ENCODE data around the gene AREL1.

AREL1 gene

GRCh38 chr14:74703043-74703442 is 9.8 kb downstream of the AREL1 start:
- TF ChIP-seq POU2F2 (IDR thresholded peaks at IDR 0.05; ENCODE audit: low read depth, low read length), result no peak
- FAIRE-seq (no peak), DNase-seq (ENCODE audit: insufficient read length, low spot score) (no peak)

- FAIRE-seq (no peak), DNase-seq (ENCODE audit: insufficient read length, low spot score) (no peak)
- no peak for TF ChIP-seq POLR2A (IDR thresholded peaks at IDR 0.05; ENCODE audit: low read depth, low read length)
Observed at GRCh38 chr14:74702293-74702692, 10.6 kb downstream of the AREL1 start.

DNA sequence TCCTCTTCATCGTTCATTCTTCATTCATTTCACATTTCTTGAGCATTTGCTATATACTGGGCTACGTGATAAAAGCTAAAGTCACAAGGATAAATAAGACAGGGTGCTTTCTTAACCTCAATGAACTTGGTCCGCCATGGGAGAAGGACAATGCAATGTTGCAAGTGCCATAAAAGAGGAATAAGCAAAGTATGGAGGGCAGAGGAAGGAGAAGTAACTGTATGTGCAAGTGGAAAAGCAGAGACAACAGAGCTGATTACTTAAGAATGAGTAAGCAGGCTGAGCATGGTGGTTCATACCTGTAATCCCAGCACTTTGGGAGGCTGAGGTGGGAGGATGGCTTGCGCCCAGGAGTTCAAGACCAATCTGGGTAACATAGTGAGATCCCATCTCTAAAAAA is 14.4 kb downstream of the AREL1 start:
- no peak for DNase-seq (ENCODE audit: insufficient read length, low spot score)
- FAIRE-seq, result no peak
- TF ChIP-seq SPI1 (IDR thresholded peaks at IDR 0.05; ENCODE audit: low read depth, low read length), result no peak
- TF ChIP-seq POLR2AphosphoS5 (IDR thresholded peaks at IDR 0.05; ENCODE audit: low read depth, low read length), result no peak
- TF ChIP-seq PAX5 (IDR thresholded peaks at IDR 0.05; ENCODE audit: insufficient read depth, low read length, severe bottlenecking), result no peak
- no peak for TF ChIP-seq POU2F2 (IDR thresholded peaks at IDR 0.05; ENCODE audit: low read depth, low read length)

GRCh38 chr14:74697976-74698375 is 14.9 kb downstream of the AREL1 start:
- no peak for DNase-seq (ENCODE audit: insufficient read length, low spot score)
- FAIRE-seq, result no peak
- no peak for TF ChIP-seq POU2F2 (IDR thresholded peaks at IDR 0.05; ENCODE audit: low read depth, low read length)
- no peak for TF ChIP-seq POLR2A (IDR thresholded peaks at IDR 0.05; ENCODE audit: low read depth, low read length)
- no peak for TF ChIP-seq PAX5 (IDR thresholded peaks at IDR 0.05; ENCODE audit: insufficient read depth, low read length, severe bottlenecking)
- no peak for TF ChIP-seq POLR2AphosphoS5 (IDR thresholded peaks at IDR 0.05; ENCODE audit: low read depth, low read length)
- TF ChIP-seq SPI1 (IDR thresholded peaks at IDR 0.05; ENCODE audit: low read depth, low read length), result no peak
- TF ChIP-seq TAF1 (IDR thresholded peaks at IDR 0.05; ENCODE audit: low read depth, low read length), result no peak

- DNase-seq (ENCODE audit: insufficient read length, low spot score) (no peak), FAIRE-seq (no peak)
- TF ChIP-seq POLR2AphosphoS5 (IDR thresholded peaks at IDR 0.05; ENCODE audit: low read depth, low read length) (no peak), PAX5 (IDR thresholded peaks at IDR 0.05; ENCODE audit: insufficient read depth, low read length, severe bottlenecking) (no peak), POLR2A (IDR thresholded peaks at IDR 0.05; ENCODE audit: low read depth, low read length) (no peak), TAF1 (IDR thresholded peaks at IDR 0.05; ENCODE audit: low read depth, low read length) (no peak), POU2F2 (IDR thresholded peaks at IDR 0.05; ENCODE audit: low read depth, low read length) (no peak), SPI1 (IDR thresholded peaks at IDR 0.05; ENCODE audit: low read depth, low read length) (no peak)
Observed at GRCh38 chr14:74697543-74697942, 15.3 kb downstream of the AREL1 start.

DNA sequence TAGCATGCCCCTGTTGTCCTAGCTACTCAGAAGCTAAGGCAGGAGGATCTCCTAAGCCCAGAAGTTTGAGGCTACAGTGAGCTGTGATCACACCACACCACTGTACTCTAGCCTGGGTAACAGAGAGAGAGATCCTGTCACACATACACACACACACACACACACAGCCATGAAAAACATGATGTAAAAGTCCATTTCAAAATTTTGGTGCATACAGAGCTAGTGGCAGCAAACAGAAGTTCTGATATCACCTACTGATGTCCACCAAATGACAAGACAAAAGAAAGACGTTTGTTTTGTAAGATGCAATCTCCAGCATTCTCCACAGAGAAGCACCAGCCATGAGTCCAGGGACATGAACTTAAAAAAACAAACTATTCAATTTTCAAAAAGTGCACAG is 15.9 kb downstream of the AREL1 start:
- DNase-seq (ENCODE audit: insufficient read length, low spot score) (no peak), FAIRE-seq (no peak)

GRCh38 chr14:74695406-74695805 is 17.5 kb downstream of the AREL1 start:
- no peak for TF ChIP-seq PAX5 (IDR thresholded peaks at IDR 0.05; ENCODE audit: insufficient read depth, low read length, severe bottlenecking)
- peak; percentile 41; the same call in 1 of the 2 replicates for TF ChIP-seq SPI1 (IDR thresholded peaks at IDR 0.05; ENCODE audit: low read depth, low read length)
- DNase-seq (ENCODE audit: insufficient read length, low spot score) (no peak), FAIRE-seq (no peak)

More for the DNA sequence above, 15.9 kb downstream of the AREL1 start:
- TF ChIP-seq PAX5 (IDR thresholded peaks at IDR 0.05; ENCODE audit: insufficient read depth, low read length, severe bottlenecking), result no peak
- TF ChIP-seq POLR2AphosphoS5 (IDR thresholded peaks at IDR 0.05; ENCODE audit: low read depth, low read length), result no peak
- no peak for TF ChIP-seq POLR2A (IDR thresholded peaks at IDR 0.05; ENCODE audit: low read depth, low read length)
- no peak for TF ChIP-seq SPI1 (IDR thresholded peaks at IDR 0.05; ENCODE audit: low read depth, low read length)
- no peak for TF ChIP-seq POU2F2 (IDR thresholded peaks at IDR 0.05; ENCODE audit: low read depth, low read length)
- no peak for TF ChIP-seq TAF1 (IDR thresholded peaks at IDR 0.05; ENCODE audit: low read depth, low read length)

DNA sequence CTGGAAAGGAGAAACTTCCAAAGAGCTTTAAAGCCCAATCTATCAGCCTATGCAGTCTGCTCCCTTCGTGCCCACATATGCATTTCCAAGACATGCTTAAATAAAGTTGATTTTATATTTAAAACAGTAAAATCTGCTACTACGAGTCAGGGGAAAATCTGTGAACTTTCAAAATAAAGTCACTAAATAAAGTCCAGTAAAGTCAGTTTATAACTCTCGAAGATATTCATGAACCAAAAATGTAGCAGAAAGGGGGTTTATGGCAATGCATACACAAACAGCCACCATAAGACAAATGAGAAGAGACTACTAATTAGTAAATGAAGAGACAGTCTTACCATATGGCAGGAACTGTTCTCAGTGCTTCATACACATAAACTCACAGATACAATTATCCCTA is 19.7 kb downstream of the AREL1 start:
- TF ChIP-seq TAF1 (IDR thresholded peaks at IDR 0.05; ENCODE audit: low read depth, low read length) (no peak), PAX5 (IDR thresholded peaks at IDR 0.05; ENCODE audit: insufficient read depth, low read length, severe bottlenecking) (no peak), POLR2A (IDR thresholded peaks at IDR 0.05; ENCODE audit: low read depth, low read length) (no peak), POU2F2 (IDR thresholded peaks at IDR 0.05; ENCODE audit: low read depth, low read length) (no peak), SPI1 (IDR thresholded peaks at IDR 0.05; ENCODE audit: low read depth, low read length) (no peak), POLR2AphosphoS5 (IDR thresholded peaks at IDR 0.05; ENCODE audit: low read depth, low read length) (no peak)
- FAIRE-seq, result no peak
- DNase-seq (ENCODE audit: insufficient read length, low spot score), result no peak

- DNase-seq (ENCODE audit: insufficient read length, low spot score) (no peak), FAIRE-seq (no peak)
- TF ChIP-seq POU2F2 (IDR thresholded peaks at IDR 0.05; ENCODE audit: low read depth, low read length), result no peak
- TF ChIP-seq PAX5 (IDR thresholded peaks at IDR 0.05; ENCODE audit: insufficient read depth, low read length, severe bottlenecking), result no peak
- TF ChIP-seq TAF1 (IDR thresholded peaks at IDR 0.05; ENCODE audit: low read depth, low read length), result no peak
- no peak for TF ChIP-seq POLR2A (IDR thresholded peaks at IDR 0.05; ENCODE audit: low read depth, low read length)
Observed at GRCh38 chr14:74691456-74691855, 21.4 kb downstream of the AREL1 start.

- TF ChIP-seq POU2F2 (IDR thresholded peaks at IDR 0.05; ENCODE audit: low read depth, low read length) (no peak), SPI1 (IDR thresholded peaks at IDR 0.05; ENCODE audit: low read depth, low read length) (no peak), PAX5 (IDR thresholded peaks at IDR 0.05; ENCODE audit: insufficient read depth, low read length, severe bottlenecking) (no peak), TAF1 (IDR thresholded peaks at IDR 0.05; ENCODE audit: low read depth, low read length) (no peak), POLR2AphosphoS5 (IDR thresholded peaks at IDR 0.05; ENCODE audit: low read depth, low read length) (no peak), POLR2A (IDR thresholded peaks at IDR 0.05; ENCODE audit: low read depth, low read length) (no peak)
- no peak for FAIRE-seq
- DNase-seq (ENCODE audit: insufficient read length, low spot score), result no peak
Observed at GRCh38 chr14:74685921-74686678, 26.8 kb downstream of the AREL1 start.

DNA sequence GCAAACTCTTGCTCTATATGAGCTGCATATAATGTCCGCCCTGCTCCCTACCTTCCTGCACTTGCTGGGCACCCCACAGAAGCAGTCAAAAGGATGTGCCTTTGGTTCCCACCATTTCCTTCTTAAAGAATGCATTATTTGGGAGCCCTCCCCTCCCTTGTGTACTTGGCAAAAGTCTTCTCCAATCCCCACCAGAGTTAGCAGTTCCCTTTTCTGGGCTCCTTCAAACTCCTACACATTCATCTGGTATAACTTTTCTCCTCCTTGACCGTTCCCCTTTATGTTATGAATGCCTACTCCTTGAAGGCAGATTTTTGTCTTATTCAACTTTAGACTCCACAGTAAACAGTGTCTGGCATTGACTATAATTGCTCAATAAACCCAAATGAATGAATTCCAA is 27.8 kb downstream of the AREL1 start:
- no peak for TF ChIP-seq TAF1 (IDR thresholded peaks at IDR 0.05; ENCODE audit: low read depth, low read length)
- peak; percentile 52 for TF ChIP-seq SPI1 (IDR thresholded peaks at IDR 0.05; ENCODE audit: low read depth, low read length)
- TF ChIP-seq POU2F2 (IDR thresholded peaks at IDR 0.05; ENCODE audit: low read depth, low read length), result no peak
- TF ChIP-seq PAX5 (IDR thresholded peaks at IDR 0.05; ENCODE audit: insufficient read depth, low read length, severe bottlenecking), result no peak
- FAIRE-seq, result no peak

More for the DNA sequence above, 27.8 kb downstream of the AREL1 start:
- DNase-seq (ENCODE audit: insufficient read length, low spot score), result no peak
